T-helper 1 cell treated with Interleukin-12 subunit alpha and Interleukin-12 subunit beta and Interleukin-4 antibody, amounts not matched to agents 30 μg/mL and 1 μg/mL, for 36 hours (primary cell): ENCODE measurements around the gene CFC1.
"Not testable (repeated sequence)": the region's sequence is repeated elsewhere in the genome, so short reads cannot be mapped to it uniquely, and the experiment has no call there.

Experiments
- H3K27ac Mint-ChIP-seq: one replicate; pipeline ENCODE4 v1.8.0; 2021; ENCODE audit warnings: mild to moderate bottlenecking, mixed read lengths
- H3K27me3 Mint-ChIP-seq: one replicate; pipeline ENCODE4 v1.8.0; 2021; ENCODE audit warnings: low read depth, mixed read lengths
- H3K36me3 Mint-ChIP-seq: one replicate; pipeline ENCODE4 v1.8.0; 2021; ENCODE audit warnings: low read depth, mixed read lengths
- H3K4me1 Mint-ChIP-seq: one replicate; pipeline ENCODE4 v1.8.0; 2021; ENCODE audit warnings: low read depth, mixed read lengths
- H3K4me3 Mint-ChIP-seq: one replicate; pipeline ENCODE4 v1.8.0; 2021; ENCODE audit warnings: mild to moderate bottlenecking, moderate library complexity, mixed read lengths
- H3K9me3 Mint-ChIP-seq: one replicate; pipeline ENCODE4 v1.8.0; 2021; ENCODE audit warnings: mixed read lengths

Gene CFC1

DNA sequence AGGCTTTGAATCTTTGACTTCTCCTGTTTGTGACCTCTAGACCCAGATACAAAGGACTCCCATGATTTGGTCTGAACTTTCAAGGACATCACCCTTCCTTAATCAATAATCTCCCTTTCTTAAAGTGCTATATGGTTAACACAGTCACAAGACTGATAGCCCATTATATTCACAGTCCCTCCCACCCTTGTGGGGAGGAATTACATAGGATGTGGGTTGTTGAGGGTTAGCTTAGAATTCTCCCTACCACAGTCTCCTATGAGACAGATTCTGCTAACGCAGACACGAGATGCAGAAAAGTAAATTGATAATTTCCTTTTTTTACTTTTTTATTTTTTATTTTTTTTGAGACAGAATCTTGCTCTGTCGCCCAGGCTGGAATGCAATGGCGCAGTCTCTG is 45.2 kb downstream of the CFC1 start:
- H3K9me3 Mint-ChIP-seq, H3K4me1 Mint-ChIP-seq, H3K4me3 Mint-ChIP-seq, H3K27me3 Mint-ChIP-seq, H3K36me3 Mint-ChIP-seq, H3K27ac Mint-ChIP-seq: not testable (repeated sequence)

GRCh38 chr2:130549475-130549874 is 49.9 kb downstream of the CFC1 start:
- not testable (repeated sequence) for H3K4me3 Mint-ChIP-seq, H3K4me1 Mint-ChIP-seq, H3K27ac Mint-ChIP-seq, H3K9me3 Mint-ChIP-seq, H3K27me3 Mint-ChIP-seq, H3K36me3 Mint-ChIP-seq

GRCh38 chr2:130548418-130548817 is 51.0 kb downstream of the CFC1 start:
- H3K4me3 Mint-ChIP-seq, H3K9me3 Mint-ChIP-seq, H3K36me3 Mint-ChIP-seq, H3K27ac Mint-ChIP-seq, H3K4me1 Mint-ChIP-seq, H3K27me3 Mint-ChIP-seq: not testable (repeated sequence)

GRCh38 chr2:130544978-130545377 is 54.4 kb downstream of the CFC1 start:
- H3K36me3 Mint-ChIP-seq, H3K4me3 Mint-ChIP-seq, H3K27me3 Mint-ChIP-seq: not testable (repeated sequence)

DNA sequence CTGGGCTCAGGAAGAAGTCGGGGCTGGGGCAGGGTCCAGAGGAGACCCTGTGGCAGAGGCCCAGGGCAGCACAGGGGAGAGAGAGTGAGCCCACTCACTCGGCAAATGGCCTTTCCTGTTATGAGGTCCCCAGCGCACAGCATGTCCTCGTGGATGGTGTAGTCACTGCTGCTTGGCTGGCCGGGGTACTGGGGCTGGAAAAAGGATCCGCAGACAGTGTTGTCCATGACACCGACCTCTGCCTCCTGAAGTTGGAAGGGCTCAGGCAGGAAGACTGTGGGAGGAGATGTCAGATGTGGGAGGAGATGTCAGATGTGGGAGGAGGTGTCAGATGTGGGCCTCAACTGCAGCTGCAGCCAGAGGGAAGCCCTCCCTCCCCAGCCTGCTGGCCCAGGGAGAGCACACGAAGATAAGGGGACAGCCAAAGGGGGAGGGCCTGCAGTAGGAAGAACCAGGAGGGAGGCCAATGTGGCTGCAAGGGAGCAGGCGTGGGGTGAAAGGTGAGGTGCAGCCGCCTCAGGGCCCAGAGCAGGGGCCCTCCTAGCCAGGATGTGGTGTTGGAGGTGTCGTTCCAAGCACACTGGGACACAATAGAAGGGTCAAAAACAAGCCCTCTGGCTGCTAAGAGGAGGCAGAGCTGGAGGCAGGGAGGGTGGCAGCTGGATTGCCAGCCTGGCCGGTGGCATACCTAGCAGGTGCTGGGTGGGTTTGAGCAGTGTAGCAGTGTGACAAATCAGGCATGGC is 55.4 kb downstream of the CFC1 start:
- H3K27me3 Mint-ChIP-seq, H3K36me3 Mint-ChIP-seq, H3K4me1 Mint-ChIP-seq, H3K9me3 Mint-ChIP-seq, H3K4me3 Mint-ChIP-seq, H3K27ac Mint-ChIP-seq: not testable (repeated sequence)

More at GRCh38 chr2:130544978-130545377, 54.4 kb downstream of the CFC1 start:
- H3K9me3 Mint-ChIP-seq, H3K4me1 Mint-ChIP-seq, H3K27ac Mint-ChIP-seq: not testable (repeated sequence)

DNA sequence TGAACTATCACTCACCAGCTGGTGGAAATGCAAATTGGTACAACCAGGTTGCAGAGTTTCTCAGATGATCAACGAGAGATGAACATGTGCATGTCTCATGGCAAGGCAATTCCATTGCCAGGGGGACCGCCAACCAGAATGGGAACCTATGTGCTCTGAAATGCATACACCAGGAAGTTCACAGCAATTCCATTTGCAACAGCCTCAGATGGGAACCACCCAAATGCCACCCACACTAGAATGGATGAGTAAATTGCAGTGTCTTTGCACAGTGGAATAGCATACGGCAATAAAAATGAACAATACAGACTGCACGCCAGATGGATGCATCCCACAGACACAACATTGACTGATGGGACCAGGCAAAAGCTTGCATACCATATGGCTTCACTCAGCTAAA is 56.6 kb downstream of the CFC1 start:
- not testable (repeated sequence) for H3K9me3 Mint-ChIP-seq, H3K36me3 Mint-ChIP-seq, H3K4me1 Mint-ChIP-seq, H3K27ac Mint-ChIP-seq, H3K27me3 Mint-ChIP-seq, H3K4me3 Mint-ChIP-seq
